Upper lobe of left lung (tissue), 4 donors: ENCODE results near the gene TTLL10.

Experiments used
- CTCF ChIP-seq, 6 experiments: fragments of 450-650 bp in 4 of 6; fragments of 200-600 bp in 2 of 6; sonication (generic) in 2 of 6; IDR thresholded peaks; one replicate each; pipeline ENCODE4 v1.5.1; 2016 to 2019; ENCODE audit warnings: antibody characterized with exemption in 6 of 6
- EP300 ChIP-seq, 4 donors: sonication (generic); formaldehyde crosslinking; IDR thresholded peaks; one replicate each; pipeline ENCODE4 v1.5.1; 2017; ENCODE audit warnings: antibody characterized with exemption in 4 of 4, control low read depth in 2 of 4
- POLR2AphosphoS5 ChIP-seq, 2 donors: sonication (generic); formaldehyde crosslinking; IDR thresholded peaks; one replicate each; pipeline ENCODE4 v1.5.1; 2017; ENCODE audit warnings: antibody characterized with exemption in 2 of 2

GRCh38 chr1:1240348-1240732 lies 66.7 kb downstream of the TTLL10 start:
- TF ChIP-seq CTCF (IDR thresholded peaks at IDR 0.05) (no peak), EP300 (IDR thresholded peaks at IDR 0.05) (no peak), POLR2AphosphoS5 (IDR thresholded peaks at IDR 0.05) (no peak)
